GM12878 (cell line): ENCODE measurements around the gene FUT8.

Experiments used
- BRCA1 ChIP-seq: IDR thresholded peaks from 2 replicates; pipeline ENCODE4 v1.6.1; 2011; ENCODE audit warnings: low read depth, low read length, improper control_type of control experiment
- CBX3 ChIP-seq: fragments of 200-600 bp; sonication (generic); IDR thresholded peaks from 2 replicates; pipeline ENCODE4 v1.6.1; 2016; ENCODE audit warnings: low read depth, borderline replicate concordance
- RFX5 ChIP-seq: IDR thresholded peaks from 2 replicates; pipeline ENCODE4 v1.6.1; 2011; ENCODE audit warnings: low read depth, low read length, improper control_type of control experiment
- TF ChIP-seq, protein P1 (sequence below): IDR thresholded peaks from 2 replicates; pipeline ENCODE4 v1.6.1; 2012; ENCODE audit warnings: low read depth, low read length, improper control_type of control experiment
- TF ChIP-seq, protein P2 (sequence below), 3 experiments: IDR thresholded peaks in 2 of 3; conservative IDR thresholded peaks in 1 of 3; 2 replicates each; pipeline ENCODE4 v1.5.1; 2011; ENCODE audit warnings: low read depth in 3 of 3, low read length in 3 of 3, mild to moderate bottlenecking in 3 of 3, control low read depth in 2 of 3, moderate library complexity in 2 of 3, inconsistent platforms in 1 of 3, mixed read lengths in 1 of 3; ENCODE audit not compliant: control insufficient read depth in 2 of 3, insufficient read depth in 1 of 3; ENCODE audit errors: extremely low read depth in 1 of 3
- TF ChIP-seq, protein P3 (sequence below): IDR thresholded peaks from 2 replicates; pipeline ENCODE4 v1.6.1; 2011; ENCODE audit warnings: low read depth, mild to moderate bottlenecking, low read length, moderate library complexity, borderline replicate concordance; ENCODE audit errors: extremely low read depth

DNA sequence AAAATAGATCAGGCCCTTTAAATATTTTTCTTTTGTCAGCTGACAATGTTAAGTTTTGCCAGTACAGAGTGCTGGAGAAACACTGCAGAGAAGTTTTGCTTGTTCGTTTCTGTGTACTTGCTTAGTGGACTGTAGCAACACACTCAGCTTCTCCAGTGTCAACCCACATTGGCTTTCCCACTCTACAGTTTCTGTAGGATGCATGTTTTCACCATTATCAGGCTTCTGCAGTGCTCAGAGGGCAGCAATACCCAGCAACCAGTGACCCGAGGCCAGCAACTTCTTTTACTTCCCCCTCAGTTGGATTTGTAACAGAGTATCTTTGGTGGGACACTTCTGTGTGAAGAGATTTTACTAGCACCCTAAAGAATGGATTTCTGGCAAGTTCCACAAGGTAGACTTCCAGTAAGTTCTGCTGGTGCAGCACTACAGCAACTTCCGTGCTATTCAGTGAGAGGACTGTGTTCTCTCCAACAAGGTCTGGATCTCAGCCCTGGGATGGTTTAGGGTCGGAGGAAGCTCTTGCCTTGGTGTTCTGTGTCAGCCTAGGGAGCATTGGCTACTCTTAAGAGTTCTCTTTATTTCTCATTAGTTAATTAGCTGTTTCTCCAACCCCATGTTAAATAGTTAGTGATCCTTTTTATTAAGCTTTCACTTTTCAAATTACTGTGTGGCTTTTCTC lies 70.4 kb downstream of the FUT8 start:
- TF ChIP-seq RFX5 (no peak), BRCA1 (no peak), CBX3 (no peak)
- TF ChIP-seq, protein P1, sequence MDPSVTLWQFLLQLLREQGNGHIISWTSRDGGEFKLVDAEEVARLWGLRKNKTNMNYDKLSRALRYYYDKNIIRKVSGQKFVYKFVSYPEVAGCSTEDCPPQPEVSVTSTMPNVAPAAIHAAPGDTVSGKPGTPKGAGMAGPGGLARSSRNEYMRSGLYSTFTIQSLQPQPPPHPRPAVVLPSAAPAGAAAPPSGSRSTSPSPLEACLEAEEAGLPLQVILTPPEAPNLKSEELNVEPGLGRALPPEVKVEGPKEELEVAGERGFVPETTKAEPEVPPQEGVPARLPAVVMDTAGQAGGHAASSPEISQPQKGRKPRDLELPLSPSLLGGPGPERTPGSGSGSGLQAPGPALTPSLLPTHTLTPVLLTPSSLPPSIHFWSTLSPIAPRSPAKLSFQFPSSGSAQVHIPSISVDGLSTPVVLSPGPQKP, result no peak
- TF ChIP-seq, protein P2, sequence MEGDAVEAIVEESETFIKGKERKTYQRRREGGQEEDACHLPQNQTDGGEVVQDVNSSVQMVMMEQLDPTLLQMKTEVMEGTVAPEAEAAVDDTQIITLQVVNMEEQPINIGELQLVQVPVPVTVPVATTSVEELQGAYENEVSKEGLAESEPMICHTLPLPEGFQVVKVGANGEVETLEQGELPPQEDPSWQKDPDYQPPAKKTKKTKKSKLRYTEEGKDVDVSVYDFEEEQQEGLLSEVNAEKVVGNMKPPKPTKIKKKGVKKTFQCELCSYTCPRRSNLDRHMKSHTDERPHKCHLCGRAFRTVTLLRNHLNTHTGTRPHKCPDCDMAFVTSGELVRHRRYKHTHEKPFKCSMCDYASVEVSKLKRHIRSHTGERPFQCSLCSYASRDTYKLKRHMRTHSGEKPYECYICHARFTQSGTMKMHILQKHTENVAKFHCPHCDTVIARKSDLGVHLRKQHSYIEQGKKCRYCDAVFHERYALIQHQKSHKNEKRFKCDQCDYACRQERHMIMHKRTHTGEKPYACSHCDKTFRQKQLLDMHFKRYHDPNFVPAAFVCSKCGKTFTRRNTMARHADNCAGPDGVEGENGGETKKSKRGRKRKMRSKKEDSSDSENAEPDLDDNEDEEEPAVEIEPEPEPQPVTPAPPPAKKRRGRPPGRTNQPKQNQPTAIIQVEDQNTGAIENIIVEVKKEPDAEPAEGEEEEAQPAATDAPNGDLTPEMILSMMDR (IDR thresholded peaks at IDR 0.05 in 2 of 3, conservative IDR thresholded peaks at IDR 0.05 in 1 of 3; ENCODE audit: control insufficient read depth in 2 of 3, extremely low read depth in 1 of 3, insufficient read depth in 1 of 3, low read depth in 3 of 3, low read length in 3 of 3), result no peak
- TF ChIP-seq, protein P3, sequence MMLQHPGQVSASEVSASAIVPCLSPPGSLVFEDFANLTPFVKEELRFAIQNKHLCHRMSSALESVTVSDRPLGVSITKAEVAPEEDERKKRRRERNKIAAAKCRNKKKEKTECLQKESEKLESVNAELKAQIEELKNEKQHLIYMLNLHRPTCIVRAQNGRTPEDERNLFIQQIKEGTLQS, result no peak
